GM12878 (cell line): Measurements from ENCODE around the gene RYK. TPM values are rescaled to one million over a fixed set of nuclear protein-coding genes. Genes with fewer than 3 reads are reported as not detected.

ENCODE experiments used
- ATAC-seq: fragments of 200-7000 bp; cut with Tn5 transposase; 3 replicates; pipeline ENCODE4 v1.9.1; 2020; ENCODE audit warnings: mild to moderate bottlenecking, moderate library complexity
- BruUV-seq: library from RNA; stranded (reverse); fragments of 400-500 nt; replicated peaks from 2 replicates; lab custom pipeline; 2021; lab: Mats Ljungman, UMichigan
- CTCF ChIA-PET: fragments of 300-600 bp; sonication (Branson Sonifier 250); formaldehyde crosslinking; extraction: SDS; loops from one replicate; lab custom pipeline; 2021; ENCODE audit warnings: inconsistent platforms; lab: Yijun Ruan, JAX
- POLR2A ChIA-PET: fragments of 350-600 bp; formaldehyde crosslinking; extraction: SDS; loops from one replicate; lab custom pipeline; 2021; ENCODE audit warnings: inconsistent platforms; lab: Charles Lee
- RAD21 ChIA-PET: fragments of 300-600 bp; sonication (Branson Sonifier 250); formaldehyde crosslinking; loops from one replicate; lab custom pipeline; 2023; ENCODE audit warnings: antibody characterized with exemption; ENCODE audit not compliant: unreplicated experiment; lab: Charles Lee
- SMC1A ChIA-PET: fragments of 300-600 bp; sonication (Branson Sonifier 250); formaldehyde crosslinking; loops from one replicate; lab custom pipeline; 2023; ENCODE audit not compliant: unreplicated experiment, uncharacterized antibody; lab: Charles Lee
- DNase-seq: peaks from one replicate; pipeline ENCODE4 v3.0.0-alpha.2; 2011; ENCODE audit warnings: low read depth, low spot score
- FAIRE-seq: peaks from 3 replicates; lab custom pipeline; 2011; peaks lifted over from hg19 to GRCh38; lab: Jason Lieb, UNC
- H2AFZ ChIP-seq: 2 replicates; pipeline ENCODE4 v1.6.0; 2011; ENCODE audit warnings: low read depth, low read length, control low read depth; ENCODE audit not compliant: control insufficient read depth
- H3K27ac ChIP-seq: 2 replicates; pipeline ENCODE4 v1.5.1; 2011; ENCODE audit warnings: control low read depth; ENCODE audit not compliant: control insufficient read depth, insufficient read depth
- H3K27me3 ChIP-seq, 2 experiments: replicated peaks in 1 of 2; 2 replicates each; pipeline versions ENCODE4 v1.6.0 to v1.6.1; 2011; ENCODE audit warnings: low read length in 1 of 2; ENCODE audit not compliant: control insufficient read depth in 2 of 2, insufficient read depth in 2 of 2
- H3K36me3 ChIP-seq, 2 experiments: 2 replicates each; pipeline ENCODE4 v1.5.1; 2011; ENCODE audit warnings: low read length in 1 of 2; ENCODE audit not compliant: control insufficient read depth in 2 of 2, insufficient read depth in 2 of 2
- H3K4me1 ChIP-seq: 2 replicates; pipeline ENCODE4 v1.6.1; 2011; ENCODE audit warnings: mild to moderate bottlenecking, low read length, moderate library complexity, mixed read lengths; ENCODE audit not compliant: control insufficient read depth, insufficient read depth
- H3K4me2 ChIP-seq: 2 replicates; pipeline ENCODE4 v1.6.0; 2011; ENCODE audit warnings: control low read depth; ENCODE audit not compliant: control insufficient read depth, insufficient read depth
- H3K4me3 ChIP-seq: fragments of 200-600 bp; sonication (generic); 2 replicates; pipeline ENCODE4 v1.5.1; 2016
- H3K79me2 ChIP-seq: 2 replicates; pipeline ENCODE4 v1.6.0; 2011; ENCODE audit warnings: low read length; ENCODE audit not compliant: control insufficient read depth, insufficient read depth
- H3K9ac ChIP-seq: 2 replicates; pipeline ENCODE4 v1.8.0; 2011; ENCODE audit warnings: low read length, control low read depth, mixed read lengths; ENCODE audit not compliant: control insufficient read depth, insufficient read depth
- H3K9me3 ChIP-seq: replicated peaks from 3 replicates; pipeline ENCODE4 v1.5.1; 2011; ENCODE audit warnings: mild to moderate bottlenecking, low read length; ENCODE audit not compliant: control insufficient read depth, insufficient read depth
- H4K20me1 ChIP-seq: 2 replicates; pipeline ENCODE4 v1.6.0; 2011; ENCODE audit not compliant: control insufficient read depth, insufficient read depth
- ATF7 ChIP-seq: fragments of 450-650 bp; IDR thresholded peaks from 2 replicates; pipeline ENCODE4 v1.6.1; 2016; ENCODE audit warnings: low read depth, mild to moderate bottlenecking
- EED ChIP-seq: sonication (generic); IDR thresholded peaks from 2 replicates; pipeline ENCODE4 v1.6.1; 2016; ENCODE audit warnings: antibody characterized with exemption, low read depth
- EZH2 ChIP-seq: IDR thresholded peaks from 2 replicates; pipeline ENCODE4 v1.6.1; 2012; ENCODE audit warnings: low read depth, mild to moderate bottlenecking, control low read depth, inconsistent platforms, low read length, borderline replicate concordance; ENCODE audit not compliant: control insufficient read depth
- HDGF ChIP-seq: fragments of 450-650 bp; IDR thresholded peaks from 2 replicates; pipeline ENCODE4 v1.6.1; 2016; ENCODE audit warnings: antibody characterized with exemption
- JUNB ChIP-seq: IDR thresholded peaks from 2 replicates; pipeline ENCODE4 v1.6.1; 2016; ENCODE audit warnings: antibody characterized with exemption, mild to moderate bottlenecking
- NRF1 ChIP-seq: conservative IDR thresholded peaks from 2 replicates; pipeline ENCODE4 v1.6.1; 2011; ENCODE audit warnings: mild to moderate bottlenecking, low read depth, low read length, improper control_type of control experiment
- SMARCA5 ChIP-seq: fragments of 450-650 bp; IDR thresholded peaks from 2 replicates; pipeline ENCODE4 v1.6.1; 2017; ENCODE audit warnings: mild to moderate bottlenecking
- ZNF384 ChIP-seq: IDR thresholded peaks from 2 replicates; pipeline ENCODE4 v1.6.1; 2012; ENCODE audit warnings: low read depth, mild to moderate bottlenecking, low read length, improper control_type of control experiment, borderline replicate concordance
- WGBS: methylation state at CpG from one replicate; pipeline ENCODE4 v1.1.6; 2016; ENCODE audit warnings: low lambda C conversion rate; ENCODE audit not compliant: insufficient replicate concordance, insufficient coverage; ENCODE audit errors: missing lambda C conversion rate; 5-methylcytosine and 5-hydroxymethylcytosine counted together
- in situ Hi-C: fragments of 300-500 bp; cut with MboI; formaldehyde crosslinking; loops from 9 replicates; pipeline ENCODE4 v1.14.3; 2018; ENCODE audit warnings: mixed read lengths
- intact Hi-C: fragments of 100-400 bp; cut with micrococcal nuclease; formaldehyde crosslinking; loops from one replicate; pipeline ENCODE4 v1.14.2; 2022; ENCODE audit not compliant: unreplicated experiment
- polyA plus RNA-seq, 11 experiments: library from polyadenylated mRNA; depleted of rRNA in 4 of 11; unstranded in 6 of 11; stranded (reverse) in 5 of 11; fragments of >200 nt; fragmentation: Nextera tagmentation in 4 of 11; fragmentation: Illumina TruSeq in 1 of 11; extraction: Ambion mirVana in 4 of 11; extraction: Trizol in 1 of 11; gene quantifications; 1 replicate in 1 of 11; 2 replicates in 10 of 11; pipeline versions ENCODE4 v1.2.1 to v1.2.3, GENCODE V29; 2011 to 2016; ENCODE audit warnings: inconsistent platforms in 2 of 11, missing spikeins in 2 of 11, low read depth in 1 of 11
- total RNA-seq, 4 experiments: library from RNA; depleted of rRNA in 3 of 4; stranded (reverse); fragments of >200 nt in 3 of 4; fragmentation: Illumina TruSeq in 1 of 4; extraction: Trizol in 1 of 4; gene quantifications; 2 replicates each; pipeline versions ENCODE4 v1.2.1 to v1.2.3, GENCODE V29; 2013 to 2021
- TF ChIP-seq, protein P1 (sequence below): IDR thresholded peaks from 2 replicates; pipeline ENCODE4 v1.6.1; 2012; ENCODE audit warnings: mild to moderate bottlenecking, low read depth, low read length
- TF ChIP-seq, protein P2 (sequence below): IDR thresholded peaks from 2 replicates; pipeline ENCODE4 v1.6.1; 2011; ENCODE audit warnings: borderline replicate concordance, low read depth, mild to moderate bottlenecking, moderate library complexity, mixed read lengths, low read length; ENCODE audit not compliant: insufficient read depth; ENCODE audit errors: extremely low read length

The RYK gene
- total and polyA plus RNA-seq, 10 of the 15 experiments (the other 5 are each of a cell fraction or from before 2014, with no cell fraction given), result 2.0 to 25.1 (median 11.1) TPM

DNA sequence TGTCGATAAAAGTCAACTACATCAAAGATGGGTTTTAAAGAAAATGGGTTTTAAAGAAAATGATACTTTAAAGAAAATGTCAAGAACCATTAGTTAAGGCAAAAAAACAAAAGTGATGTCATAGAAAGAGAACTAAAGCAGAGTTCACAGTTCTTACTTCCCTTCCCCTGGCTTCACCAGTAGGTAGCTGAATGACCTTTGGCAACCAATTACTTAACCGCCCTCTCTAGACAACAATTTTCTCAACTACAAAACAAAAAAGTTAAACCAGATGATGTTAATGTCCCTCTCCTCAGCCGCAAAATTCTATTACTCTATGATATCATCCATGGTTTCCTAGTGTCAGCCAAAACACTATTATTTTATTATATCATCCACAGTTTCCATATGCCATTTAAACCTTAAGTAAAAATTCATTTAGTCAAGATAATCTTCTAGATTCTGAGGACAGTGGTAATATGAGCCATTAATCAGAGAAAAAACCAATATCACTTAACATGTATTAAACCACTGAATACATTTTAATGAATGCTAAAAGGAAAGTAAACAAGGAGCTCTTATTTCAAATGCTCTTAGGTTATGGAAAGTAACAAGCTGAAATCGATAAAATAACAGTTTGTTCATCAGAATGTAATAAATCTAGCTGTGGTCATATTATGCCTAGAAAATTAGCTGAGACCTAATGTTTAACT lies 13.1 kb downstream of the RYK start:
- Histone ChIP-seq H3K79me2 (peaks cover 3% of the 10 kb centered on the region), H3K4me1 (peaks cover 7% of the 10 kb centered on the region), H3K4me2 (no peak overlapping the region), H3K27me3 (no peaks in the 10 kb centered on the region), H4K20me1 (no peaks in the 10 kb centered on the region), H2AFZ (no peak overlapping the region), H3K9me3 (no peaks in the 10 kb centered on the region)
- no peak for FAIRE-seq
- no TSS peak for BruUV-seq
- in situ Hi-C loops, result no loop called here
- WGBS, result 99% methylated on average over 4 of the region's 4 CpGs
- TF ChIP-seq JUNB, result no peak
- peak; percentile 78 for TF ChIP-seq ATF7
- TF ChIP-seq, all 136 proteins: peak for 1
- ChIA-PET RAD21 (interaction anchor here (0.7 to 1.7 kb wide), 4 partner anchors 9 to 57 kb away, joined by 3 to 8 read pairs (median 3); no protein-coding TSS in a partner anchor), POLR2A (interaction anchor here (0.8 to 1.2 kb wide), 3 partner anchors 9 to 13 kb away, joined by 3 to 4 read pairs (median 3); partner anchors contain the start of gene RYK), SMC1A (interaction anchor here (1.1 to 3.8 kb wide), 6 partner anchors 10 to 30 kb away, joined by 3 to 32 read pairs (median 8); no protein-coding TSS in a partner anchor), CTCF (interaction anchor here (1.1 to 5.3 kb wide), 5 partner anchors 8 to 25 kb away, joined by 3 to 42 read pairs (median 7); no protein-coding TSS in a partner anchor)
- H3K9ac ChIP-seq, result no peak overlapping the region
- no peak overlapping the region for H3K4me3 ChIP-seq
- no peaks in the 10 kb centered on the region for H3K36me3 ChIP-seq
- no peak overlapping the region for H3K27ac ChIP-seq
- no peak for DNase-seq
- intact Hi-C loops, result no loop called here
- peak; percentile 61 for ATAC-seq

DNA sequence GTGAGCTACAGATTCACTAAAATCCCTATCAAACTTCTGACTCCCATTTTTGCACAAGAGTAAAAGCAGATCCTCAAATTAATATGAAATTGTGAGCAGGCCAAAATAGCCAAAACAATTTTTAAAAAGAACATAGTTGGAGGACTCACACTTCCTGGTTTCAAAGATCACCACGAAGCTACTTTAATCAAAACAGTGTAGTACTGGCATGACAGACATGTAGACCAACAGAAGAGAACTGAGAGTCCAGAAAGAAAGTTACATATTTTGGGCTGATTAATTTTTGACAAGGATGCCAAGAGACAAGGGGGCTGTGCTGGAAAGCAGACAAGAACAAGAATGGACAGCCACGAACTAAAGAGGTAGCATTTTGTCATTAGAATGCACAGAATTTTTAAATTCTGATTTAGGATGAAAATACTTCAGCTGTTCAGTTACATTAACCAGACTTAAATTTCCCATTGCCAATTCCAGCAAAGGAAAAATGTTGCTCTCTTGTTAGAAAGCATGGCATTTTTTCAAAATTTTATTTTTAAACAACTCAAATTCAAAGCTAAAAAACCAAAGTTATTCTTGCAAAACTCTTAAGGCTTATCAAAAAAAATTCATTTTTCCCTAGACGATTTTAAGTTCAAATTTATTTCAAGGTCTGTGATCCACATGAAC lies 14.0 kb downstream of the RYK start:
- no peaks in the 10 kb centered on the region for H3K27me3 ChIP-seq
- no TSS peak for BruUV-seq
- H3K9ac ChIP-seq, result no peak overlapping the region
- in situ Hi-C loops, result no loop called here
- CTCF ChIA-PET, result interaction anchor here (1.3 to 5.3 kb wide), 5 partner anchors 8 to 24 kb away, joined by 3 to 42 read pairs (median 6); no protein-coding TSS in a partner anchor
- DNase-seq, result no peak
- H3K4me3 ChIP-seq, result no peak overlapping the region
- peaks cover 3% of the 10 kb centered on the region for H3K79me2 ChIP-seq
- WGBS, result 31% methylated on average over 3 of the region's 3 CpGs
- FAIRE-seq, result peak; percentile 27
- POLR2A ChIA-PET, result interaction anchor here (0.9 kb wide), 1 partner anchor 14 kb away, joined by 5 read pairs; the partner anchor contains the start of gene RYK
- no peaks in the 10 kb centered on the region for H3K36me3 ChIP-seq
- H3K4me2 ChIP-seq, result peak overlapping the region; percentile 35; the same call in 1 of the 2 replicates
- intact Hi-C loops, result no loop called here
- no peaks in the 10 kb centered on the region for H4K20me1 ChIP-seq
- H3K9me3 ChIP-seq, result no peaks in the 10 kb centered on the region
- RAD21 ChIA-PET, result interaction anchor here (1.1 to 1.7 kb wide), 2 partner anchors 10 to 24 kb away, joined by 3 to 8 read pairs; no protein-coding TSS in a partner anchor
- SMC1A ChIA-PET, result interaction anchor here (0.6 to 3.8 kb wide), 7 partner anchors 11 to 665 kb away, joined by 3 to 32 read pairs (median 8); partner anchors contain the start of gene RYK
- H3K27ac ChIP-seq, result no peak overlapping the region
- ATAC-seq, result peak; percentile 82
- H3K4me1 ChIP-seq, result peaks cover 7% of the 10 kb centered on the region
- H2AFZ ChIP-seq, result no peak overlapping the region
- TF ChIP-seq HDGF, result no peak
- no peak for TF ChIP-seq NRF1
- TF ChIP-seq EED, result no peak
- TF ChIP-seq, protein P1, sequence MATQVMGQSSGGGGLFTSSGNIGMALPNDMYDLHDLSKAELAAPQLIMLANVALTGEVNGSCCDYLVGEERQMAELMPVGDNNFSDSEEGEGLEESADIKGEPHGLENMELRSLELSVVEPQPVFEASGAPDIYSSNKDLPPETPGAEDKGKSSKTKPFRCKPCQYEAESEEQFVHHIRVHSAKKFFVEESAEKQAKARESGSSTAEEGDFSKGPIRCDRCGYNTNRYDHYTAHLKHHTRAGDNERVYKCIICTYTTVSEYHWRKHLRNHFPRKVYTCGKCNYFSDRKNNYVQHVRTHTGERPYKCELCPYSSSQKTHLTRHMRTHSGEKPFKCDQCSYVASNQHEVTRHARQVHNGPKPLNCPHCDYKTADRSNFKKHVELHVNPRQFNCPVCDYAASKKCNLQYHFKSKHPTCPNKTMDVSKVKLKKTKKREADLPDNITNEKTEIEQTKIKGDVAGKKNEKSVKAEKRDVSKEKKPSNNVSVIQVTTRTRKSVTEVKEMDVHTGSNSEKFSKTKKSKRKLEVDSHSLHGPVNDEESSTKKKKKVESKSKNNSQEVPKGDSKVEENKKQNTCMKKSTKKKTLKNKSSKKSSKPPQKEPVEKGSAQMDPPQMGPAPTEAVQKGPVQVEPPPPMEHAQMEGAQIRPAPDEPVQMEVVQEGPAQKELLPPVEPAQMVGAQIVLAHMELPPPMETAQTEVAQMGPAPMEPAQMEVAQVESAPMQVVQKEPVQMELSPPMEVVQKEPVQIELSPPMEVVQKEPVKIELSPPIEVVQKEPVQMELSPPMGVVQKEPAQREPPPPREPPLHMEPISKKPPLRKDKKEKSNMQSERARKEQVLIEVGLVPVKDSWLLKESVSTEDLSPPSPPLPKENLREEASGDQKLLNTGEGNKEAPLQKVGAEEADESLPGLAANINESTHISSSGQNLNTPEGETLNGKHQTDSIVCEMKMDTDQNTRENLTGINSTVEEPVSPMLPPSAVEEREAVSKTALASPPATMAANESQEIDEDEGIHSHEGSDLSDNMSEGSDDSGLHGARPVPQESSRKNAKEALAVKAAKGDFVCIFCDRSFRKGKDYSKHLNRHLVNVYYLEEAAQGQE, result no peak
- no peak for TF ChIP-seq EZH2
- TF ChIP-seq SMARCA5, result no peak
- TF ChIP-seq ZNF384, result no peak
- TF ChIP-seq, protein P2, sequence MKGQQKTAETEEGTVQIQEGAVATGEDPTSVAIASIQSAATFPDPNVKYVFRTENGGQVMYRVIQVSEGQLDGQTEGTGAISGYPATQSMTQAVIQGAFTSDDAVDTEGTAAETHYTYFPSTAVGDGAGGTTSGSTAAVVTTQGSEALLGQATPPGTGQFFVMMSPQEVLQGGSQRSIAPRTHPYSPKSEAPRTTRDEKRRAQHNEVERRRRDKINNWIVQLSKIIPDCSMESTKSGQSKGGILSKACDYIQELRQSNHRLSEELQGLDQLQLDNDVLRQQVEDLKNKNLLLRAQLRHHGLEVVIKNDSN, result no peak
